ENCODE measurements around the gene SGMS1.

SGMS1 gene

DNA sequence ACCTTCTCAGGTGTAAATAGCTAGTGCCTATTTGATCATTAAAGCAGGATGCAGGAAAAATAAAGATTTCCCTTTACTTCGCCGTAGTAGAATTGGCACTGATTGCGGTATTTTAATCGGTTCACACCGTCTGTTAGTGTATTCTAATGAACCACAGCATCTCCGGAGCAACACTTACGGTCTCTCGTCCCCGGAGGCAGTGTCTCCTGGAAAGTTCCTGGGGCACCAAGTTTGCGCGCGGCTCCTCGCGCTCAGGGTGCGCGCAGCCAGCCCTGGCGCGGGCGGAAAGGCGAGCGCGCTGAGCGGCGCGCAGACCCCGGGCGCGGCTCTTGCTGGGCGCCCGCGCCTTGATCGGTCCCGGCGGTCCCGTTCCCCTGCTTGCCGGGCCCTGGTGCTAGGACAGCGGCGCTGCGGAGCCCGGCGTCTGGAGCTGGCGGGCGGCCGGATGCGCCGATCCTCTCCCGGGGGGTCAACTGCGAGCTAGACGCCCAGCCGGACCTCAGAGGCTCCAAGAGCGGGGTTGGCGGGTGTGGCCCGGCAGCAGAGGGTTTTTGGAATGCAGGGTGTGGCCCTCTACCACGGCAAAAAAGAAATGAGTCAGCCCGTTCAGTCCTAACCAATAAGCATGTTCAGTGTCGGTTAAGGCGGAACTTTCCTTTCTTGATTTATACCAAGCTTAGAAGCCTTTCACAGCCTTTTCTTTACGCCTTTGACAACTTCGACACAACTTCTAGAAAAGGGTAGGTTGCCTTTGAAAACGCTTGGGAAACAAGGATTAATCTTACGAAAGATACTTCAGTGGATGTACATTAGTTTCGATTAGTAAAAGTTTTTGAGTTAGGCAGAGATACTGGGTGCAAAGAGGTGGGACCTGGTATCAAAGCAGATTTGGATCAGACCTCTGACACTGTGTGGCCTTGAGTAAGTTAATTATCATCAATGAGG lies 205.6 kb downstream of the SGMS1 start:
- peak; percentile 94 for DNase-seq

DNA sequence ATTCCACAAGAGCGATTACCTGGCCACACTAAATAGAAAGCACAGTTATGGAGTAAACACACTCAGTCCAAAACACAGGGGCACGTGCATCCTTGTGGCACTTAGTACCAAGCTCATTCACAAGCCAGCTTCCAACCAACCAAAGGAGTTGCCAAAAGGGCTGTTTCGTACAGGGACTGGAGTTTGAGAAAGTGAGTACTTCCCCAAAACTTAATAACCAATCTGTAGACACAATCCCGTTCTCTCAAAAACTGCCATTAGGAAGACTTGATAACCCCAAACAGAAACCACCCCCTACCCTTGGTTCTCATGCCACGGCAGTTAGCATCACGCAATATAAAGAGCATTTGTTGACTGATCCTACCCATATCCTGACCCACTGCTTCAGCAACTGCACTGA lies 206.3 kb downstream of the SGMS1 start:
- peak; percentile 29 for DNase-seq

DNA sequence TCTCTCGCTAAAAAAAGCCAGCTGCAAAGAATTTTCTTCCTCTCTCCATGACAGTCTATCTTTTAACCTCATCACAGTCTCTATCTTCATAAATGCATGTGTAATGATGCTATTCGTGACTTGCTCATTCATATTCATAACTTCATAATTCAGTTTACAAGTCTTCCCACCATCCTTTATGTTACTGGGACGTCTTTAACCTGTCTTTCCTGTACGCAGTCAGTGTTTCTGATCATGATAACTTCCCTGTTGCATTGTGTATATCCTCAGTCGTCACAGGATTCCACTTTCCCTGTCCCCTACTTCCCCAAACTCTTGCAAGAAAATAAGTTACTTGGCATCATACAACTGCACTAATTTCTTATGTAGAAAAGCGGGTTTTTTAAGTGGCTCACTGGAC lies 206.9 kb downstream of the SGMS1 start:
- DNase-seq, result no peak

DNA sequence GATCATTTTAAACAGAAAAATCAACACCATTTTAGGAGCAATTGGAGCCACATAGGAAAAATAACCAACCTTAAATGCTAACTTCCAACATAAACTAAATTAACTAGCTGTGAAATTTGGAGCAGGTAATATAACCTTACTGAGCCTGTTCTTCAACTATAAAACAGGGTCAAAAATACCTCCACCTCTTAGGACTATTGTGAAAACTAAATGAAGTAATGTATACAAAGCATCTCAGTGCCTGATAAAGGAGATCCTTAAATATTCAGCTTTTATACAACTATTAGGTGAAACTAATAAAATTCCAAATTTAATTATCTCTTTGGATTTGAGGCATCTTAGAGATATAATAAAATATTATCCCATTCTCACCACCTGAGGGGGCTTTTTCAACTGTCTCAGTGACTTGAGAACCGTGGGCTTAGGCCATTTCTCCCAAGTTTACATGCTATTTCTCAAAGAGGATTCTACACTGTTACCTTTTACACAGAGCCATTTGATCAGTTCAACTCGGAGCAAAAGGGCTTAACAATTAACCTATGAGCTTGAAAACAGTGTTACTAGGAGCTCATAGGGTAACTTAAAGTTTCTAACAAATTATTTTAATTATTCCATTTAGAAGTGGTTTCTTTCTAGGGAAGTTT lies 207.5 kb downstream of the SGMS1 start:
- peak; percentile 33 for DNase-seq

- peak; percentile 40 for DNase-seq
Observed at GRCh38 chr10:50415292-50415691, 208.5 kb downstream of the SGMS1 start.

- peak; percentile 21 for DNase-seq
Observed at GRCh38 chr10:50410066-50410811, 213.5 kb downstream of the SGMS1 start.

DNA sequence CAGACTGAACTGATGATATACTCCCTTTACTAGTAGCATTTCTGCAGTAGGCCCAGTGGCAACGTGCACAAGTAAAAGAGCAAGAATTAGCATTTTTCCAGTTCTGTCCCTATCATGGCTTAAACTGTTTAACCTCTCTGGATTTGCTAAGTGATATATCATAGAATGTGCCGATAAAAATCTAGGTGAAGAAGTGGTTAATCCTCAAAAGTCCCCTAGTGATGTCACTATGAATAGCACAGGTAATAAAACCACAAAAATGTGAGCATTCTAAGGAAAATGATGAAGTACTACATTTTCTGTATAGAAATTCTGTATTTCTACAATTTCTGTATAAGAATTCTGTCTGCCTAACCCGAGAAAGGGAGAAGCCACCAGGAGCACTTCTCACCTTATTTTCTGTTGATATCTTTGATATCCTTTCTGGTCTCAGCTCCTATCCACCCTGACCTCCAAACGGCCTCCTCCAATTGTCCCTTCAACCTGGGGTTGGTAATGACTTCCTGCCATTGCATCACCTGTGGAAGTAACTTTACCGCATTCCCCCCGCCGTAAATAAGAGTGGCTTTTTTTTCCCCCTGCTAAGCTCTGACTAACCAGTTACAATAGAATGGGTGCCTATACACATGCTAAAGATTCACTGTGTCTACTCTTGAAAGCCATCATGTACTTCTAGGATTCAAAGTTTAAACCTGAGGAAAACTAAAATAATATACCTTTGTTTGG lies 216.5 kb downstream of the SGMS1 start:
- DNase-seq, result no peak

DNA sequence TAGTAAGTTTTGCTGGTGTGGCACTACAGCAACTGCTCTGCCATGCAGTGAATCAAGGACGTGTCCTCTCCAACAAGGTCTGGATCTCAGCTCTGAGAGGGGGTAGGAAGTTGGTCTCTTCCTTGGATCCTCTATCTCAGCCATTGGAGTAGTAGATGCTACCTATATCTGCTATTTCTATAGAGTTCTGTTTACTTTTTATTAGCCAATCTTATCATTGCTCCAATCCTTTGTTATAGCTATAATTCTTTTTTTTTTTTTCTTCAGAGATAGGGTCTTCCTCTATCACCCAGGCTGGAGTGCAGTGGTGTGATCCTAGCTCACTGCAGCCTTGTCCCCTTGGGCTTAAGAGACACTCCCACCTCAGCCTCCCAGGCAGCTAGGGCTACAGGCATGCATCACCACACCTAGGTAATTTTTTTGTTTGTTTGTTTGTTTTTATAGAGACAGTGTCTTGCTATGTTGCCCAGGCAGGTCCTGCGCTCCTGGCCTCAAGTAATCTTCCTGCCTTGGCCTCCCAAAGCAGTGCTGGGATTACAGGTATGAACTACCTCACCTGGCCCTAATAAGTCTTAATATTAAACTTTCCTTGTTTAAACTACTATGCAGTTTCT lies 217.2 kb downstream of the SGMS1 start:
- DNase-seq, result no peak

DNA sequence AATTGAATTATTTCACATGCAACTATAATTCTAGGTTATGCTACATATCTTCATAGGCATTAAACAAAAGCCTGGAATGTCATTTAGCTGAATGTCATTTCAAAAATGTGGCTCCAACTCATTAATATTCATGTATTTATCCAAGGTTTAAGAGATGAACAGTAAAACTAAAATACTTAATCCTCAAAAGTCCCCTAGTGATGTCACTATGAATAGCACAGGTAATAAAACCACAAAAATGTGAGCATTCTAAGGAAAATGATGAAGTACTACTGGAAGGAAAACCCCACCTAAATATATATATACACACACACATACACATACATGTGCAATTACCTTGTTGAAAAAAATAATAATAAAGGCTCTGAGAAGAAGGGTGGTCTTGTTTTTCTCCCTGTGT lies 218.0 kb downstream of the SGMS1 start:
- no peak for DNase-seq

DNA sequence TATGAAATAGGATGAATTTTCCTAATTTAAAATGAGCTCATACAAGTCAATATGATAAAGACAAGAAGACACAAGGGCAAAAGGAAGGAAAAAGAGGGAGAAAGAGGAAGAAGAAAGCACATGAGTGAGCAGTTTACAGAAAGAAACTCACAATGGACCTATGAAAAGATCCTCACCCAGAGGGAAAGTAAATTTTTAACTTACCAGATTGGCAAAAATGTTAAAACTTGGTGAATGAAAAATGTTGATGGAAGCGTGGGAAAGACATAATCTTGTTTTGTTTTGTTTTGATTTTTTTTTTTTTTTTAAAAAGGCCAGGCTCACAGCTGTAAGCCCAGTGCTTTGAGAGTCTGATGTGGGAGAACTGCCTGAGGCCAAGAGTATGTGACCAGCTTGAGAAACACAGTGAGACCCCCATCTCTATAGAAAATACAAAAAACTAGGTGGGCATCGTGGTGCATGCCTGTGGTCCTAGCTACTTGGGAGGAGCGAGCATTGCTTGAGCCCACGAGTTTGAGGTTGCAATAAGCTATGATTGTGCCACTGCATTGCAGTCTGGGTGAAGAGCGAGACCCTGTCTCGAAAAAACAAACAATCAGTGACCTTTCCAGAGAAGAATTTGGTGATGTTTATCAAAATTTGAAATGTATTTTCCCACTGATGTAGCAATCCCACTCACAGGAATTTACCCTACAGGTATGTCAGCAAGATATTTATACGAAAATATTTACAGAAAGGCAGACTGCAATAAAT lies 219.6 kb downstream of the SGMS1 start:
- no peak for DNase-seq

GRCh38 chr10:50403074-50403473 lies 220.7 kb downstream of the SGMS1 start:
- DNase-seq, result no peak

GRCh38 chr10:50402466-50402865 lies 221.3 kb downstream of the SGMS1 start:
- DNase-seq, result no peak

- no peak for DNase-seq
Observed at GRCh38 chr10:50400694-50401093, 223.1 kb downstream of the SGMS1 start.

DNA sequence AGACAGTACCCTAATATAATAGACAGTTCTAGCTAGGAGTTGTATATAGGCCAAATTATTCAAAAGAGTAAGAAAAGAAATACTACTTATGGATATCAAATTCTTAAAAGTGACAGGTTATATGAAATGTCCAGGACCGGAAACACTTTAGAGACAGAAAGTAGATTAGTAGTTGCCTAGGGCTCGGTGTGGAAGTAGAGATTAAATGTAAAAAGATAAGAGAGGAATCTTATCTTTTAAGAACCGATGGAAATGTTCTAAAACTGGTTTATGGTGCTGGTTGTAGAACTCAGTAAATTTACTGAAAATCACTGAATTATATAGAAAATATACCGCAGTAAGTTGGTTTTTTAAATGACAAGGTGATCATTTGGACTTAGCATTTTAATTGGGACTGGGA lies 224.9 kb downstream of the SGMS1 start:
- no peak for DNase-seq

DNA sequence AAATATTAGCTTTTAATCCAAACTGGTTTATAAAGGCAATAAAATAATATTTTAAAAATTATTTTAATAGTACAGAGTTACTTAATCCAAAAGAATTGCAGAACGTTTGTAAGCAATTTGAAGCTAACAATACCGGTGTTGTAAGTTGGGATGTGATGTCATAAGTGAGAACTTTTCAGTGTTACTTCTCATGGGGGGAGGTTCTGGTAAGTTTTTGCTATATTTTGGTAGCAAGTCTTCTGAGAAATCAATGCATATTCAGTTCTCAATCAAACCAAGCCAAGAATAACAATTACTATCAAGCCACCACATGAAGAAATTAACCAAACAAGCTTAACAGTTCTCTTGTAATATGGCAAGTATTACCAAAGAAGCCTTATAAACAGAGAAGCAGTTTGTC lies 225.4 kb downstream of the SGMS1 start:
- DNase-seq, result peak; percentile 38

- DNase-seq, result no peak
Observed at GRCh38 chr10:50397312-50398140, 226.2 kb downstream of the SGMS1 start.

DNA sequence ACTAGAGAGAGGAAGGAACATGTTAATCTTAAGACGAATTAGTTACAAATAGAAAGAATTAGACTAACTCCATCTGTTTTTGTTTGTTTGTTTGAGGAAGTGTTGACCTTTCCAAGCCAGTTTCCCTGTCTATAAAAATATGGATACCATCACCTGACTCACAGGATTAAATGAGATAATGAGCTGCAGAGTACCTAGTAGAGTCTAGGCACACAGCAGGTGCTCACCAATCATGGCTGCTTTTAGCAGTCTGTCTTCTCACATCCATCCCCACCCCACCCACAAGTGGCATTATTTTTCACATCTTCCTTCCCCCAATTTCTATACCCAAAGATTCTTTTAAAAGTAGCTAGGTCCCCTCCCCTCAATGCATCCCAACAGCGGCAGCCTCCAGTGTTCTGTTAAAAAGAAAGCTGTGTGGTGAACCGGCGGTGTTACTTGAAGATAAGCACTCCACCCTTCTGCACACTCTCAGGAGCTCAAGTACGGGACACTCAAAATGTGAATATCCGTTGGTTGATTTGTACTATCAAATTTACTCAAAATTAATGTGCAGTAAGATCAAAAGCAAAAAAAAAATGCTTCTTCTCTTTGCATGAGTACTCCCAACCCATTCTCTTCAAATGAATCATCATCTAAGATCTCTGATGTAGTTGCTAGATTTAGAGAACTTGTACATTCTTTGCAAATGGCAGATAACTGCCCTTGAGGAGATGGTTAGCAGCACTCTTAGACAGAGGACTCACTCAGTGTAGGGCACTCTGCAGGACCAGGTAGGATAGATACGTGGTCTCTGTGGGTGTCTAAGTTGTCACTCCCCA lies 227.1 kb downstream of the SGMS1 start:
- DNase-seq, result peak; percentile 82

DNA sequence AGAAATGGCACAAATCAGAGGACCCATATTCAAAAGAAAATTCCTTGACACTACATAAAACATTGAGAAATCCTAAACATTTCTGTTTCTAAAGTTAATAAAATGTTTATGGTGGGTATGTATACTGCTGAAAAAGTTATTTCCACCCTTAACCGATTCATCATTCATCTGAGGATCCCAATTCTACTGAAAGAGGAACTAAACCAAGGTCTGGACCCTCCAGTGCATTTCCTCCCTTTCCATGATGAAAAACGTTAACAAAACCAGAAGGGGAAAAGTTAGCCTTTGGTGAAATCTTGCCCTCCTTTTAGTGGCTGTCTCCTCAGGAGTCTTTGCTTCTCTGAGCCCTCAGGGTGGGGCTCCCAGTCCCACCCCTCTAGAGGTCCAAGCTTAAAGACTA lies 227.9 kb downstream of the SGMS1 start:
- no peak for DNase-seq

DNA sequence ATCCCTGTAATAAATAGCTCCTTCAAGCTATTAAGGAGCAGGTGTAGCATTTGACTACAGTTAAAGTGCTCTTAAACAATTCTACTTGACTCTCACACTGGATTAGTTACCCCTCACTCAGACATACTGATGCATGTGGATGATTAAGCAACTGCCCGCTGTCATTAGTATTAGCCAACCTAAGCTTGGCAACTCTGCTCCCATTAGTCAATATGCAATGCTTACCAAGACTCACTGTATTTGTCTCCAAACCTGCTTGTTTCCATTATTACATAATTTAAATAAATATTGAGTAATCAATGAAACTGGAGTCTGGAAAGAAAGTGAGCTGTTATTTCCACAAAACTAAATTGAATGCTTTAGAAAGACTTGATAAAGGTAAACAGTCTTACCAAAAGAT lies 228.5 kb downstream of the SGMS1 start:
- DNase-seq, result no peak

DNA sequence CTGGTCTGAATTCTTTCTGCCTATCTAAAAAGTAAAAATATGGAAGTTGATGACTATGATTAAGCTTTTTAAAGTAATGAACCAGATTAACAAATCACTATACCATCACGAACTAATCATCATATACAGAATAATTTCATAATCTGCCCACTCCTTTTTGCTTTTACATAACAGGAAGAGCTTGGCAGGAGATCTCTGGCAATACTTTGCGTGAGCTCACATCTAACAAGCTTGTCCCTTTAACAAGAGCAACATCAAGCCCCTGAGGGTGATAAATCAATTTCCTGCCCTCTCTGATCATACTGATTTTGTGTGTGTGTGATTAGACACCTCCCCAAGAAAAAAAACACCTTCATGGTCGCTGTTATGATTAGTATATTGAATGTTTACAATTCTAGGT lies 228.9 kb downstream of the SGMS1 start:
- no peak for DNase-seq

All from fibroblast of skin of back (primary cell).